HCT116 (cell line): Measurements from ENCODE around the gene DRG2. TPM values are rescaled to one million over a fixed set of nuclear protein-coding genes. Genes with fewer than 3 reads are reported as not detected.
A peak's percentile ranks its signal among the peaks of the same experiment; 100 is the strongest.

Source experiments
- ATAC-seq: fragments of 200-7000 bp; cut with Tn5 transposase; 2 replicates; pipeline ENCODE4 v1.9.1; 2020; ENCODE audit warnings: mild to moderate bottlenecking, moderate library complexity
- BruUV-seq: library from RNA; stranded (reverse); fragments of 400-500 nt; replicated peaks from 2 replicates; lab custom pipeline; 2021; lab: Mats Ljungman, UMichigan
- CTCF ChIA-PET: fragments of 300-600 bp; sonication (Branson Sonifier 250); formaldehyde crosslinking; loops from one replicate; lab custom pipeline; 2021; ENCODE audit warnings: antibody characterized with exemption; lab: Charles Lee
- POLR2A ChIA-PET: fragments of 300-600, 350-600 bp; sonication (Branson Sonifier 250); formaldehyde crosslinking; loops from one replicate; lab custom pipeline; 2021; ENCODE audit warnings: antibody characterized with exemption; lab: Charles Lee
- RAD21 ChIA-PET, 2 experiments: fragments of 300-600 bp; sonication (Branson Sonifier 250); formaldehyde crosslinking; loops; one replicate each; lab custom pipeline; 2023; ENCODE audit warnings: low total read pairs in 2 of 2; ENCODE audit not compliant: uncharacterized antibody in 2 of 2, unreplicated experiment in 2 of 2, low non-redundant PET in 1 of 2; lab: Charles Lee
- DNase-seq: peaks from one replicate; pipeline ENCODE4 v3.0.0-alpha.2; 2010; ENCODE audit warnings: low read depth, low spot score
- H2AFZ ChIP-seq: fragments of 200-600 bp; shearing (Covaris generic), sonication (generic); 2 replicates; pipeline ENCODE4 v1.6.1; 2017; ENCODE audit warnings: low read depth, mixed run types, mixed read lengths, antibody characterized with exemption, low read length; ENCODE audit not compliant: poor library complexity, severe bottlenecking
- H3K27ac ChIP-seq: 2 replicates; pipeline ENCODE4 v1.5.1; 2012; ENCODE audit warnings: low read depth, low read length
- H3K27me3 ChIP-seq: fragments of 200-600 bp; sonication (generic); 2 replicates; pipeline ENCODE4 v1.6.1; 2016; ENCODE audit warnings: mixed run types, low read length, mixed read lengths; ENCODE audit not compliant: insufficient read depth
- H3K36me3 ChIP-seq, 2 experiments: fragments of 200-500 bp in 1 of 2; fragments of 200-600 bp in 1 of 2; sonication (Bioruptor generic) in 1 of 2; sonication (generic) in 1 of 2; 2 replicates each; pipeline versions ENCODE4 v1.5.1 to v1.6.1; 2014 to 2016; ENCODE audit warnings: low read length in 2 of 2, inconsistent platforms in 1 of 2, mixed read lengths in 1 of 2, mixed run types in 1 of 2; ENCODE audit not compliant: insufficient read depth in 2 of 2, control insufficient read depth in 1 of 2
- H3K4me1 ChIP-seq, 2 experiments: fragments of 200-600 bp in 1 of 2; sonication (generic) in 1 of 2; 2 replicates each; pipeline versions ENCODE4 v1.5.1 to v1.6.1; 2012 to 2017; ENCODE audit warnings: low read length in 2 of 2, inconsistent platforms in 1 of 2, mild to moderate bottlenecking in 1 of 2, mixed read lengths in 1 of 2, mixed run types in 1 of 2, moderate library complexity in 1 of 2; ENCODE audit not compliant: insufficient read depth in 2 of 2, control insufficient read depth in 1 of 2
- H3K4me2 ChIP-seq: fragments of 200-600 bp; sonication (generic); 2 replicates; pipeline ENCODE4 v1.6.1; 2017; ENCODE audit warnings: mixed run types, low read length, mixed read lengths
- H3K4me3 ChIP-seq, 2 experiments: fragments of 200-600 bp in 1 of 2; sonication (generic) in 1 of 2; replicated peaks in 1 of 2; 2 replicates each; pipeline ENCODE4 v1.5.1; 2011 to 2016; ENCODE audit warnings: low read length in 2 of 2, control low read depth in 1 of 2, low read depth in 1 of 2, mild to moderate bottlenecking in 1 of 2, mixed read lengths in 1 of 2, mixed run types in 1 of 2
- H3K79me2 ChIP-seq: fragments of 200-600 bp; sonication (generic); 2 replicates; pipeline ENCODE4 v1.6.1; 2017; ENCODE audit warnings: mild to moderate bottlenecking, mixed run types, low read length, moderate library complexity, mixed read lengths; ENCODE audit not compliant: insufficient read depth
- H3K9ac ChIP-seq: fragments of 200-600 bp; sonication (generic); 2 replicates; pipeline ENCODE4 v1.6.1; 2016; ENCODE audit warnings: low read length, mixed read lengths
- H3K9me2 ChIP-seq: fragments of 200-600 bp; sonication (generic), shearing (Covaris generic); 2 replicates; pipeline ENCODE4 v1.6.1; 2017; ENCODE audit warnings: mixed run types, mild to moderate bottlenecking, moderate library complexity; ENCODE audit not compliant: insufficient read depth
- H3K9me3 ChIP-seq, 2 experiments: fragments of 200-500 bp in 1 of 2; fragments of 200-600 bp in 1 of 2; sonication (Bioruptor generic) in 1 of 2; sonication (generic) in 1 of 2; 2 replicates each; pipeline ENCODE4 v1.6.1; 2014 to 2017; ENCODE audit warnings: low read length in 2 of 2, mixed read lengths in 2 of 2, inconsistent platforms in 1 of 2, low read depth in 1 of 2, mild to moderate bottlenecking in 1 of 2, mixed run types in 1 of 2, moderate library complexity in 1 of 2; ENCODE audit not compliant: control insufficient read depth in 1 of 2, insufficient read depth in 1 of 2
- H4K20me1 ChIP-seq: fragments of 200-600 bp; sonication (generic), shearing (Covaris generic); 2 replicates; pipeline ENCODE4 v1.6.1; 2017; ENCODE audit warnings: mixed run types, mild to moderate bottlenecking, moderate library complexity; ENCODE audit not compliant: insufficient read depth
- ELF1 ChIP-seq: IDR thresholded peaks from 2 replicates; pipeline ENCODE4 v1.6.1; 2012; ENCODE audit warnings: low read depth, borderline replicate concordance
- EZH2phosphoT487 ChIP-seq: fragments of 200-600 bp; IDR thresholded peaks from 2 replicates; pipeline ENCODE4 v1.6.1; 2018; ENCODE audit warnings: antibody characterized with exemption, borderline replicate concordance
- FOSL1 ChIP-seq: IDR thresholded peaks from 2 replicates; pipeline ENCODE4 v1.6.1; 2012; ENCODE audit warnings: low read depth
- POLR2A ChIP-seq: IDR thresholded peaks from 2 replicates; pipeline ENCODE4 v1.7.0; 2011; ENCODE audit warnings: borderline replicate concordance; ENCODE audit not compliant: insufficient read depth, insufficient read length; ENCODE audit errors: extremely low read depth
- SP1 ChIP-seq: IDR thresholded peaks from 2 replicates; pipeline ENCODE4 v1.6.1; 2012; ENCODE audit warnings: low read depth
- YY1 ChIP-seq: IDR thresholded peaks from 2 replicates; pipeline ENCODE4 v1.6.1; 2011; ENCODE audit warnings: low read length, low read depth, moderate library complexity, mild to moderate bottlenecking; ENCODE audit not compliant: insufficient replicate concordance; ENCODE audit errors: extremely low read depth
- ZFX ChIP-seq: fragments of 450-650 bp; IDR thresholded peaks from 2 replicates; pipeline ENCODE4 v1.6.1; 2017
- intact Hi-C: fragments of 100-400 bp; cut with micrococcal nuclease; formaldehyde crosslinking; loops from 2 replicates; pipeline ENCODE4 v1.10.0; 2022
- total RNA-seq: library from RNA; stranded (reverse); gene quantifications from one replicate; pipeline ENCODE4 v1.2.1, GENCODE V29; 2021; ENCODE audit not compliant: unreplicated experiment
- TF ChIP-seq, protein P1 (sequence below), 3 experiments: fragments of 200-600 bp in 1 of 3; sonication (generic) in 1 of 3; IDR thresholded peaks in 2 of 3; conservative IDR thresholded peaks in 1 of 3; 2 replicates each; pipeline ENCODE4 v1.5.1; 2012 to 2017; ENCODE audit warnings: low read depth in 2 of 3, low read length in 2 of 3, antibody characterized with exemption in 1 of 3, borderline replicate concordance in 1 of 3, control low read depth in 1 of 3, mild to moderate bottlenecking in 1 of 3, mixed read lengths in 1 of 3, mixed run types in 1 of 3, moderate library complexity in 1 of 3; ENCODE audit not compliant: insufficient read depth in 1 of 3
- TF ChIP-seq, protein P2 (sequence below): IDR thresholded peaks from 2 replicates; pipeline ENCODE4 v1.6.1; 2012
- TF ChIP-seq, protein P3 (sequence below): IDR thresholded peaks from 2 replicates; pipeline ENCODE4 v1.6.1; 2012

DRG2 gene
- total RNA-seq, 1 experiment from 2014 or later: 41.0 TPM

DNA sequence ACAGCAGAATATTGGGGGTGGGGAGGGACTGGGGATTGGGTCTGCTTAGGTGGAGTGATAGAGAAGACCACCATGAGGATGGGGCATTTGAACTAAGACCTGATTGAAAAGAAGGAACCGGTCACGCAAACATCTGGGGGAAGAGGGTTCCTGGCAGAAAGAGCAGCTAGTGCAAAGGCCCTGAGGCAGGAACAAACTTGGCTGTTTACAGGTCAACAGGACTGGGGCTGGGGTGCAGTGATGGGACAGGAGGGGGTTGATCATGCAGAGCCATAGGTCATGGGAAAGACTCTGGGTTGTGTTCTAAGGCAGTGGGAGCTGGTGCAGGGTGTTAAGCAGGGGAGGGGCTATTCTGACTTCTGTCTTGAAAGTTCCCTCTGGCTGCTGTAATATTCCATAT lies 1.9 kb downstream of the DRG2 start:
- peaks cover 8 to 22% of the 10 kb centered on the region in 2 experiments; a peak in 3 of 4 replicates for H3K4me1 ChIP-seq
- CTCF ChIA-PET: no interaction called here
- no peak overlapping the region for H2AFZ ChIP-seq
- ATAC-seq: no peak
- no peak for DNase-seq
- POLR2A ChIA-PET: no interaction called here
- intact Hi-C loops: no loop called here
- H3K27ac ChIP-seq: no peak overlapping the region
- H4K20me1 ChIP-seq: no peaks in the 10 kb centered on the region
- RAD21 ChIA-PET: no interaction called here
- H3K27me3 ChIP-seq: no peaks in the 10 kb centered on the region
- TF ChIP-seq ZFX: no peak
- no peak for TF ChIP-seq ELF1
- TF ChIP-seq POLR2A: no peak
- TF ChIP-seq, protein P1, sequence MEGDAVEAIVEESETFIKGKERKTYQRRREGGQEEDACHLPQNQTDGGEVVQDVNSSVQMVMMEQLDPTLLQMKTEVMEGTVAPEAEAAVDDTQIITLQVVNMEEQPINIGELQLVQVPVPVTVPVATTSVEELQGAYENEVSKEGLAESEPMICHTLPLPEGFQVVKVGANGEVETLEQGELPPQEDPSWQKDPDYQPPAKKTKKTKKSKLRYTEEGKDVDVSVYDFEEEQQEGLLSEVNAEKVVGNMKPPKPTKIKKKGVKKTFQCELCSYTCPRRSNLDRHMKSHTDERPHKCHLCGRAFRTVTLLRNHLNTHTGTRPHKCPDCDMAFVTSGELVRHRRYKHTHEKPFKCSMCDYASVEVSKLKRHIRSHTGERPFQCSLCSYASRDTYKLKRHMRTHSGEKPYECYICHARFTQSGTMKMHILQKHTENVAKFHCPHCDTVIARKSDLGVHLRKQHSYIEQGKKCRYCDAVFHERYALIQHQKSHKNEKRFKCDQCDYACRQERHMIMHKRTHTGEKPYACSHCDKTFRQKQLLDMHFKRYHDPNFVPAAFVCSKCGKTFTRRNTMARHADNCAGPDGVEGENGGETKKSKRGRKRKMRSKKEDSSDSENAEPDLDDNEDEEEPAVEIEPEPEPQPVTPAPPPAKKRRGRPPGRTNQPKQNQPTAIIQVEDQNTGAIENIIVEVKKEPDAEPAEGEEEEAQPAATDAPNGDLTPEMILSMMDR (IDR thresholded peaks at IDR 0.05 in 2 of 3, conservative IDR thresholded peaks at IDR 0.05 in 1 of 3; ENCODE audit: borderline replicate concordance in 1 of 3, insufficient read depth in 1 of 3, low read depth in 2 of 3, low read length in 2 of 3): no peak
- TF ChIP-seq SP1: no peak
- TF ChIP-seq, protein P2, sequence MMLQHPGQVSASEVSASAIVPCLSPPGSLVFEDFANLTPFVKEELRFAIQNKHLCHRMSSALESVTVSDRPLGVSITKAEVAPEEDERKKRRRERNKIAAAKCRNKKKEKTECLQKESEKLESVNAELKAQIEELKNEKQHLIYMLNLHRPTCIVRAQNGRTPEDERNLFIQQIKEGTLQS: no peak
- TF ChIP-seq, protein P3, sequence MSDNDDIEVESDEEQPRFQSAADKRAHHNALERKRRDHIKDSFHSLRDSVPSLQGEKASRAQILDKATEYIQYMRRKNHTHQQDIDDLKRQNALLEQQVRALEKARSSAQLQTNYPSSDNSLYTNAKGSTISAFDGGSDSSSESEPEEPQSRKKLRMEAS: no peak
- TF ChIP-seq FOSL1: no peak
- no peak for TF ChIP-seq EZH2phosphoT487
- no peak for TF ChIP-seq YY1
- TF ChIP-seq, all 23 proteins: peak for 0
- H3K4me2 ChIP-seq: peak overlapping the region; percentile 91
- 0 out of 4 replicates have a peak overlapping the region, but pooled peaks of 1 of the 2 experiments have one; percentile 98 for H3K4me3 ChIP-seq
- no peaks in the 10 kb centered on the region for H3K9me3 ChIP-seq
- BruUV-seq: no TSS peak
- H3K36me3 ChIP-seq: peaks cover 4 to 7% of the 10 kb centered on the region in 2 experiments; a peak in 3 of 4 replicates
- H3K9ac ChIP-seq: no peak overlapping the region
- peaks cover 27% of the 10 kb centered on the region for H3K79me2 ChIP-seq
- H3K9me2 ChIP-seq: no peaks in the 10 kb centered on the region
